NCI-H2196 (cell line): ENCODE results near the gene INPP5A.
"Not testable (repeated sequence)": the region's sequence is repeated elsewhere in the genome, so short reads cannot be mapped to it uniquely, and the experiment has no call there.

Experiments used
- DNase-seq: peaks from one replicate; lab custom pipeline; 2025; ENCODE audit not compliant: unreplicated experiment; lab: John Stamatoyannopoulos, UW

The INPP5A gene

GRCh38 chr10:132503581-132504421 is 33.8 kb upstream of the INPP5A start:
- DNase-seq = no peak

GRCh38 chr10:132504501-132505272 is 32.9 kb upstream of the INPP5A start:
- no peak for DNase-seq

GRCh38 chr10:132505546-132505945 is 32.0 kb upstream of the INPP5A start:
- not testable (repeated sequence) for DNase-seq

GRCh38 chr10:132506711-132507408 is 30.7 kb upstream of the INPP5A start:
- no peak for DNase-seq

- DNase-seq = no peak
Observed at GRCh38 chr10:132507409-132507955, 30.1 kb upstream of the INPP5A start.

- DNase-seq = no peak
Observed at GRCh38 chr10:132507956-132508490, 29.6 kb upstream of the INPP5A start.

GRCh38 chr10:132508581-132509443 is 28.8 kb upstream of the INPP5A start:
- no peak for DNase-seq

- no peak for DNase-seq
Observed at GRCh38 chr10:132509506-132510173, 27.9 kb upstream of the INPP5A start.

GRCh38 chr10:132510174-132510611 is 27.4 kb upstream of the INPP5A start:
- DNase-seq = no peak

GRCh38 chr10:132511121-132512051 is 26.2 kb upstream of the INPP5A start:
- DNase-seq = no peak

- no peak for DNase-seq
Observed at GRCh38 chr10:132512052-132512442, 25.5 kb upstream of the INPP5A start.

- no peak for DNase-seq
Observed at GRCh38 chr10:132512693-132513345, 24.8 kb upstream of the INPP5A start.

- DNase-seq = no peak
Observed at GRCh38 chr10:132514821-132515520, 22.6 kb upstream of the INPP5A start.

GRCh38 chr10:132515811-132516726 is 21.5 kb upstream of the INPP5A start:
- no peak for DNase-seq

- no peak for DNase-seq
Observed at GRCh38 chr10:132516771-132517725, 20.5 kb upstream of the INPP5A start.
